Activated CD4-positive, alpha-beta T cell treated with anti-CD3 and anti-CD28 coated beads, Interleukin-2, amount 50 U/mL, for 16 hours (primary cell): Measurements from ENCODE around the gene NPR2.

Experiments used
- DNase-seq: peaks from one replicate; pipeline ENCODE4 v3.0.0-alpha.2; 2020

Gene NPR2

DNA sequence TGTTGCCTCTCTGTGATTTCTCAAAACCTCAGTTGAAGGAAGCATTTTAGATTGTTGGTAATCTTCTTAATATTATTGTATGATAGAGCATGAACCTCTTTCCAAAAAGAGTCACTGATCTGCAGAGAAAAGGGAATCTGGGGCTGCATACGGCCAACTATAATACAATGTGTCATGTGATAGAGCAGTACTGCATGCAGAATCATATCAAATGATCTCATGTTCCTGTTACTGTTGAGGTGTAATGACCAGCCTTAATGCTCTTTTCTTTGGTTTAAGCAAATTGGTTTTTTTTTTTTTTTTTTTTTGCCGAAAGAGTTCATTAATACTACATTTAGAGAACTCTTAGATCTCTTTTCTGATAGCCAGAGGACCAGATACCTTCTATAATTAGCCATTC lies 24.4 kb upstream of the NPR2 start:
- DNase-seq = no peak

DNA sequence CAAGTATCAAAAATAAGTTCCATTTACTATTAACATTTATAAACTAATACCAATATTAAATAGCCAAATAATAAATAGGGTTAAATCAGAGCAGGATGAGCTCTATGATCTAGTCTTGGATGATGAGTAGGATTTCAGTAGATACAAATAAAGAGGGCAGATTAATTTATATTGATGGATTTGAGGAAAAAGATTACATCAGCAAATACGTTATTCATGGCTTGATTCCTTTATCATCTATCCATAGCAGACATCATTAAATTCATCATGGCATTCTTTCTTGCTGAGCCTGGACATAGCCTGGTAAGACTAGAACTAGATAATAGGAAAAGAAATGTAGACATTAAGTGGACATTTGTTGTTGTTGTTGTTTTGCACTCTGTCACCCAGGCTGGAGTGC lies 23.9 kb upstream of the NPR2 start:
- DNase-seq = no peak

DNA sequence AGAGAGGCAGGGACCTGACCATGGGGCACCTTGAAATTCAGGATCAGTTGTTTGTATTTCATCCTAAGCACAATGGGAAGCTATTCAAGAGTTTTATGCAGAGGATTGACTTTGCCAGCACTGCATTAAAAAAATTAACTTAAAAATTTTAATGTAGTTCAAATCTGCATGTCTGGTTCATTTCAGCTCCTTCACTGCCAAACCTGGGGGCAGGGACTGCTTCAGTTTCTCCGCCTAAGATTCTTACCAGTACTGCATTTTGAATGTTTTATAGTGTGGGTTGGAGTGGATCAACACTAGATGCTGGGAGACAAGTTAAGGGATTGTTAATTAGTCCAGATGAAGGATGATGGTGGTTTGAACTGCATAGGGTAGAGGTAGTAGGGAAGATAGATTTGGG lies 21.6 kb upstream of the NPR2 start:
- no peak for DNase-seq

DNA sequence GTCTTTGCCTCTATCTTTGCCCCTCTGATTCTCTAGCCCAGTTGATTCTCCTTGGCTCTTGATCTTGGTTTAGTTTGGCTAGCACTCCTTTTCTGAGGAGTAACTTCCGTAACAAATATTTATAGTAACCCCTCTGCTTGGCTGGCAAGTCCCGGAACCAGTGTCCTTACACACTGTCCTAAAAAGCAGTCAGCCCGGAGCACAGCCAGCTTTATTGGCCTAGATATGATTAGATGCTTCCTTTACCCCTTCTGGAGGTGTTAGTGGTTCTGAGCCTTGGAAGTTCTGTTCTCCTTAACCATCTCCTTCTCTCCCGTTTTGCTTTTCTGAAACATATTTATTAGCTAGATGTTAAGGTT lies 20.3 kb upstream of the NPR2 start:
- no peak for DNase-seq

DNA sequence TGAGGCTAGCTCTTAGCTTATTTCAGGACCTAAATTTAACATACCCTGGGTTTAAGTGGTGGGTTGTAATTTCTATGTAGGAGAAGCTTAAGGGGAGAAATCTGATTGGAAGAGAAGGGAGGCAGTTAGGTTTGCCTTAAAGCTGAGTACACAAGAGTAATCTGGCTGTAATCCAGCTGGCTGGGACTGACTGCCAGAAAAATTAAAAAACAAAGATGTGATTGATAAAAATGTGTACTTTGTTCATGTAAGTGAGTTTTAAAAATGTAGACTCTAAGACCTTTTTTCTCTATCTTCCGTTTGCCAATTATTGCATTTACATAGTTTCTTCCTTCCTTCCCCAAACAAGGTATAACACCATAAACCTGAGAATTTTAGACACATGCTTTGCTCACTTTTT lies 19.9 kb upstream of the NPR2 start:
- no peak for DNase-seq

DNA sequence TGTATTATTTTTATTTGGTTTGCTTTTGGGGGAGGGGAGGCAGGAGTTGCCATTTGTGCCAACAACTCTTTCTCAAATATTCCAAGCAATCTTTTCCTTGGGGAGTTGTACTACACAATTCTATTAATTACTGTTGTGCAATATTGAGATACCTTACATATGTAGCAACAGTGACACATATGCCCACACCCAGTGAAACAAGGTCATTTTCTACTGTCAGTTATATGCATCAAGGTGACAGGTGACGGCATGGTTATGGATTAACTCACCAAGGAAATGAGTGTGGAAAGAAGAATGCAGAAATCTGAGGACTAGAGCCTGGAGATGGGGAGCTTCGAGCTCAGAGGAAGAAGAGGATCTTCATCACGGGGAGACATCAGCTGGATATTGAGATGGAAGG lies 19.4 kb upstream of the NPR2 start:
- DNase-seq = no peak

DNA sequence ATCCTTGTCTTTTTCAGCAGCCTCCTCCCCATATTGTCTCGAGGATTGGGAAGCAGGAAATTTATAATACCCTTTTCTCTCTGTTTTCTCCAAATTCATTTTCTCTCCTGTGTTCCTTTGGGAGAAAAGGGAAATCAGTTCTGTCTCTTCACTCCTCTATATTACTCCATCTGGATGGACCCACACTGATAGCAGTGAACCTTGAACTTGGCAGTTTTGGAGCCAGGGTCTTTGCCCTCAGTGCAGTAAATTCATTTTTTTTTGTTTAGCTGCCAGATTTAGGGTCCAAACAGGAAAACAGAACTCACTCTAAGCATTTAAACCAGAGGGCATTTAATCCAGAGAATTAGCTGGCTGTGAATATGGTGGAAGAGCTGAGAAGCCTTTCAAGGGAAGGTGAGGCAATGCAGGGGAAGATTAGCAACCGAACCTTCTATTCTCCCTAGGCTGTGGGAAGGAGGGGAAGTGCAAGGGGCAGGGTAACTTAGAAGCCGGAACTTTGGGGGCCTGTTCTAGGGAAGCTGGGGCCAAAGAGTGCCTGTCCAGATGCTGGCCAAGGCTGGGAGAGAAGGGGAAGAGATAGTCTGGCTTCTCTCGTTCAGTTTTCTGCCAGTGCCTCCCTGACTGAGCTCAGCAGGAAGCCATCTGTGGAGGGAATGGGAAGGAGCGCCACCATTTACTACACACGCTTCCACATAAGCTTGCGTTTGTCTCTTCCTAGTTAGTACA lies 16.3 kb upstream of the NPR2 start:
- DNase-seq = no peak

DNA sequence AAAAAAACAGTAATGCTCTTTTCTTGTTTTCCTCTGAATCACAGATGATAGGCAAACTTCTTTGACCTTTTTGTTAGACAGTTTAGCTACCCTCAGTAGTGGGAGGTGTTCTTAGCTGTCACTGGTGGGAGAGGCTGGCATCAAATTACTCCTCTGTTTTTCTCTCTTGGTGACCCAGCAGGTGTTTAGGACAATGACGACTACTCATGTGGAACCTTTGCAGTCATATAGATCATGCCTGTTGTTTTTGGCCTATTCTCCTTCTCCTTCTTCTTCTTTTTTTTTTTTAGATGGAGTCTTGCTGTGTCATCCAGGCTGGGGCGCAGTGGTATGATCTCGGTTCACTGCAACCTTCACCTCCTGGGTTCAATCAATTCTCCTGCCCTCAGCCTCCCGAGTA lies 15.4 kb upstream of the NPR2 start:
- DNase-seq = no peak

DNA sequence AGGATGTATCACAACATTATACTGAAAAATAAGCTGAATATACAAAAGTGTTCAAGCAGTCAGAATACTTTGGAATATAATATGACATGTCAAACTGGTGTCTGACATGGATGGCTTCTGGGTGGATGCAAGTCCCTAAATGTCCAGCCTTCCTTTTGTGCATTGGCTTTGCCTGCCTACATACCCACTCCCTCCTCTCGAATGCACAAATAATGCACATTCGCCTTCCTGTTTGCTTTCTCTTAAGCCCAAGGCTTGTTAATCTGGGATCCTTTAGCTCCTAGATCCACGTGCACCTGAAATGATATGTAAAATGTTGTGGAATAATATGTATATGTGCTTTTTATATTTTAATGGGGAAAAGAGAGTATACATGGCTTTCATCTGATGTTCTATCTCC lies 12.9 kb upstream of the NPR2 start:
- no peak for DNase-seq

DNA sequence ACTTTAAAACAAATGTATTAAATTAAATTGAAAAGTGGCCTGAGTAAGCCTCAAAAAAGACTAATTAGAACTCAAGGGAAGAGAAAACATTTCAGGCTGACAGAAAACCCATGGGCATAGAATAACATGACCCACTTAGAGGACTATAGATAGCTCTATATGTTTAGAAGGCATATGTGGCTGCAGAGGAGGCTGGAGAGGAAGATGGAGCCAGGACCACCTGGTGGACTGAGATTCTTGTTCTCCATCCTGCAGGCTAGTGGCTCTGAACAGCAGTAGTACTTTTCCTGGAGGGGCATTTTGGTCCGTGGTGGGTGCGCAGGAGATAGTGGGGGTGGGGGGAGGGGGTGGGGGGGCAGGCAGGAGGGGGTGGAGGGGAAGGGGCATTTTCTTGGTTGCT lies 10.3 kb upstream of the NPR2 start:
- no peak for DNase-seq

DNA sequence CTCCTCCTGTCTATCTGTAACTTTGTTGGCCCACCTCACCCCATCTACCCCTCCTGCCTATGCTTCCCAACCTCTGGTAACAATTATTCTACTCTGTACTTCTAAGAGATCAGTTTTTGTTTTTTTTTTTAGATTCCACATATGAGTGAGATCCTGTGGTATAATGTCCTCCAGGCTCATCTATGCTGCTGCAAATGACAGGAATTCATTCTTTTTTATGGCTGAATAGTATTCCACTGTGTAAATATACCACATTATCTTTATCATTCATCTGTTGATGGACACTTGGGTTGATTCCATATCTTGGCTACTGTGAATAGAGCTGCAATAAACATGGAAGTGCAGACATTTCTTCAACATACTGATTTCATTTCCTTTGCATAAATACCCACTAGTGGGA lies 8.0 kb upstream of the NPR2 start:
- DNase-seq = no peak

DNA sequence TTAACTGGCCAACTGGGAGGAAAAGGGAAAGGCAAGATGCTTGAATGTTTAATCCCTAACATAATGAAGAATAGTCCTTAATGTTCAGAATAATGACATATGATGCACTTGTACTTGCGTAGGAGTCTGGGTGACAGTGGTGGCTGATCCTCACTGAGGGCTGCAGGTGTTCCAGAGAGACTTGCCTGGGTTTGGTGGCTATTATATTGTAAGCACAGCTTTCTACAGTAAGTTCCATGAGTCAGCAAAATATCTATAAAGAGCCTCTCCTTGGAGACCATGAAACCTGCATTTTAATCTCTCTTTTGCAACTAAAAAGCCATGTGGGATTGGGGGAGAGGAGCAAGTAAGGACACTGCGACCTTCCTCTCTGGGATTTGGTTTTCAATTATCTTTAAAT lies 1.9 kb upstream of the NPR2 start:
- DNase-seq = no peak

DNA sequence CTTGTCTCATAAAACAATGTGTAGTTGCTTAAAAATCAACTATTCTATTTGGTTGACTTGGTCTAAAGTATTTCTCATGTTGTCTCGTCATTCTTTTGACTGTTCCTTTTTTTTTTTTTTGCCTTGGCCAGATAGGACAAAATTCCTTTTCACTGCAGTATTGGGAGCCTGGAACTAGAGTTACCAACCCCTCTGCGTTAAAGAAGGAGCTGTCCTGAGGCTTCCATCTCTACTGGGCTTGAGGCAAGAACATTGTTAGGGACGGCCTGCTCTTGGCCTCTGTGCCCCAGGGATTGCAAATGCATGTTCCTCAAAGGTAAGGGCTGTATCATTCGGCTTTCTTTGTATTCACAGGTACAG lies 1.4 kb upstream of the NPR2 start:
- no peak for DNase-seq

DNA sequence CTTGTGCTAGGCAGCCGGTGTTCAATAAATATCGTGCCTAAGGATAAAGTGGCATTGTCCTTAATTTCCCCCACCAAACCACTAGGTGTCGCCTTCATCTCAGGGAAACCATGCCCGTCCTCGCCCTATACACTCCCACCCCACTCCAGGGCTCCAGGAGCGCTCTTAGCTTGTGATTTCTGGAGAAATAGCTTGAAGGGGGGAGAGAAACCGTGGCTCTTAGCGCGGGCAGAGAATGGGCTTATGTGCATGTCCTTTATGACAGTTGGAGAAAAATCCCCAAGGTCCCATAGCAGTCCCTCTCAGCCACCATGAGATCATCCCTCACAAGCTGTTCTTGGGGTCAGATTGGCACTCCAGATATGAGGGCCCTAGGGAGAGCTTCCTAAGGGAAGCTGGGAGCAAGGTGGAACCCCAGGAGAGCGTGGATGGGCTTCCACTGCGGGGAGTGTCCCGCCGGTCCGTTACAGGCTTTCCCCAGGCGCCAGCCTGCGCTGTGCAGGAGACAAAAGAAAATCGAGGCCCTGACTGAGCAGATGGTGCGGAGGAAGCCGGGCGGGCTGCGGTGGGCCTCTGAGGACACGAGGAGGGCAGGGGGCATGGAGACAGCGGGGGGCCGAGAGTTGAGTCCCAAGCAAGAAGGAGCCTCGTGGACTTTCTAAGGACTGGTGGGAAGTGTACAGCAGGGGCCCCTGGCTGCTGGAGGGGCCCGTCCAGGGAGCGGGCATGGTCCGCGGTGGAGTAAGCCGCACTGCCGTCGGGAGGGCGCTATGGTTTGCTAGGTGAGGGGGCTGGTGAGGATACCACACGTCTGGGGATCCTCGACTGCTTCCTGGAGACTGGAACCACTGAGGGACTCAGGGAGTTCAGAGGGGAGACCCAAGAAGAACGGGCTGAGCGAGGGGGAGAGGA lies 750 bp upstream of the NPR2 start:
- DNase-seq = peak; percentile 66

DNA sequence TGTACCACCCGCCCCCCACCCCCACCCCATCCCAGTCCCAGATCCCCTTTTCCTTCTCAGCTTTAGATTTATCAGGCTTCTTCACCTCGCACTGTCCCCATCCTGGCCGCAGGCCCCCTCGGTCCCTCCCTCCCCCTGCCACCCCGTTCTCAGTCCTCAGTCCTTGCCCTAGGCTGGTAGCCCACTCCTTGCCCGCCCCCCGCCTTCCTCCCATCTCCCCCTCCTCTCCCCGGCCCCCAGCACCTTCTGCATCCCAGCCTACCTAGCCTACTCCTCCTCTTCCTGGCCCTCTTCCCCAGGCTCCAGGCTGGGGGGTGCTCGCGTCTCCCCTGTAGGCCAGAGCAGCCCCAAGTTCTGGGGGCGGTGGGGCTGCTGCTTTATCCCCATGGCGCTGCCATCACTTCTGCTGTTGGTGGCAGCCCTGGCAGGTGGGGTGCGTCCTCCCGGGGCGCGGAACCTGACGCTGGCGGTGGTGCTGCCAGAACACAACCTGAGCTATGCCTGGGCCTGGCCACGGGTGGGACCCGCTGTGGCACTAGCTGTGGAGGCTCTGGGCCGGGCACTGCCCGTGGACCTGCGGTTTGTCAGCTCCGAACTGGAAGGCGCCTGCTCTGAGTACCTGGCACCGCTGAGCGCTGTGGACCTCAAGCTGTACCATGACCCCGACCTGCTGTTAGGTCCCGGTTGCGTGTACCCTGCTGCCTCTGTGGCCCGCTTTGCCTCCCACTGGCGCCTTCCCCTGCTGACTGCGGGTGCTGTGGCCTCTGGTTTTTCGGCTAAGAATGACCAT lies 828 bp downstream of the NPR2 start:
- no peak for DNase-seq

DNA sequence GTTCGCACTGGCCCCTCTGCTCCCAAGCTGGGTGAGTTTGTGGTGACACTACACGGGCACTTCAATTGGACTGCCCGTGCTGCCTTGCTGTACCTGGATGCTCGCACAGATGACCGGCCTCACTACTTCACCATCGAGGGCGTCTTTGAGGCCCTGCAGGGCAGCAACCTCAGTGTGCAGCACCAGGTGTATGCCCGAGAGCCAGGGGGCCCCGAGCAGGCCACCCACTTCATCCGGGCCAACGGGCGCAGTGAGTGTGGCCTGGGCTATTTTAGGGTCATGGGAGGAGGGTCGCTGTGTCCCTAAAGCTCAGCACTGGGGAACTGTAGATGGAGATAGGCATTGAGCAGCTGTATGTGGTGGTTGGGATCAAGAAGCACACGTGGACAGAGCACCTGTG lies 1.4 kb downstream of the NPR2 start:
- no peak for DNase-seq

DNA sequence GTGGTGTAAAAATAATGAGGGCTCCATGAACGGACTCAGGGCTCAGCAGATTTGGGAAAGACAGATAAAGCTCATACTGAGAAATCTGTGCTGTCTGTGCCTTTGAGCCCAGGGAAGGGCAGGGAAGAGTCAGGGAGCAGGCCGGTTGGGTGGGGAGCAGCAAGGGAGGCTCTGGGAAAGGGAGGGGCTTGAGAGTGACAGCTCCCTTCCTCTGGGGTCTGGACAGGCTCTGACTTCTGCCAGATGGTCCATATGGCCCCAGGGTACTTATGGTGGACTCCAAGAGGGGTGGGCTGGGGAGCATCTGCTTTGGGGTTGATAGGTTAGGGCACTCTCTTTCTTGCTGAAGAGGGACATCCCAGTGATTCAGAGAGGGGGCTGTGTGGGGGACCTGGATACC lies 2.1 kb downstream of the NPR2 start:
- no peak for DNase-seq

DNA sequence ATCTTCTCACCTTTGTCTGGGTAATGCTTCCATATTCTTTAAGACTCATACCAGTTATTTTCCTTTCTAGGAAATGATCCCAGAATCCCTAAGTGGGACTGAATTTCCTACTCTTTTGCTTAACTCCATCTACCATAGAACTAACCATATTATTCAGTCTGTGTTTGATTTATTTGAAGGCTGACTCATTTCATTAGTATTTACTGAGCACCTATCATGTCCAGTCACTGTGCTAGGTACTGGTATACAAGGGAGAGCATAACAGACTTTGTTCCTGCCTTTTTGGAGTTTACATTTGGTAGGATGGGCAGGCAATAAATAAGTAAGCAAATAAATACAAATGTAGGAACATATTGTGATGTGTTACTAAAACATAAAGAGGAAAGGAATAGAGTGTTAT lies 4.3 kb downstream of the NPR2 start:
- DNase-seq = no peak

DNA sequence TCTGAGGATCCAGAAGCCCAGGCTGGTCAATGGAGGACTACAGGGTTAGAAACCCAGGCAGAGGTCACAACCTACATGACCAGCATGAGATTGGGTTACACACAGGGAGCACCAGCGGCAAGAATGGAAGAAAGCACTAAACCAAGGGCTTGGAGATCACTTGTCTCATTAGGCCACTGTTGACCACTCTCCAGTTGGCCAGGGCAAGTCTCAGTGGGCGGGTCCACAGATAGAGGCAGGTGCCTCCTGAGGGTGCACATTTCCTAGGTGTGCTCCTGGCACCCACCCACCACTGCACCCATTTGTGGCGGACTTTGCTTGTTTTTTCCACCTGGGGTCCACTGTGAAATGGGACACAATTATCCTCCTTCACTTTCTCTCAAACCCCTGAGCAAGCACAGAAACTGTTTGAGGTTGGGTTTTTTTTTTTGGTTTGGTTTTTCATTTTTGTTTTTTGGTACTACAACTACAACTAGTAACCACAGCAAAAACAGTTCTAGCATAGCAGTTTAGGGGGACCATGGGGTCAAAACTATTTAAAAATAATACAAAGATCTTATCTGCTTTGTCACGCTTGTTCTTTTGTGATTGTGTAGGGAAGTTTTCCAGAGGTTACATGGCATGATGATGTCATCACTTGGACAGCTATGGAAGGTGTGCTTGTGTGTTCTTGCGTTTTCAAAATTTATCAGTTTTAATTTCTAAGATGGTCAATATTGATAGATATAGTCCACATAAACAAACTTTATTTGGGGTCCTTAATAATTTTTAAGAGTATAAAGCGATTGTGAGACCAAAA lies 6.1 kb downstream of the NPR2 start:
- DNase-seq = no peak

DNA sequence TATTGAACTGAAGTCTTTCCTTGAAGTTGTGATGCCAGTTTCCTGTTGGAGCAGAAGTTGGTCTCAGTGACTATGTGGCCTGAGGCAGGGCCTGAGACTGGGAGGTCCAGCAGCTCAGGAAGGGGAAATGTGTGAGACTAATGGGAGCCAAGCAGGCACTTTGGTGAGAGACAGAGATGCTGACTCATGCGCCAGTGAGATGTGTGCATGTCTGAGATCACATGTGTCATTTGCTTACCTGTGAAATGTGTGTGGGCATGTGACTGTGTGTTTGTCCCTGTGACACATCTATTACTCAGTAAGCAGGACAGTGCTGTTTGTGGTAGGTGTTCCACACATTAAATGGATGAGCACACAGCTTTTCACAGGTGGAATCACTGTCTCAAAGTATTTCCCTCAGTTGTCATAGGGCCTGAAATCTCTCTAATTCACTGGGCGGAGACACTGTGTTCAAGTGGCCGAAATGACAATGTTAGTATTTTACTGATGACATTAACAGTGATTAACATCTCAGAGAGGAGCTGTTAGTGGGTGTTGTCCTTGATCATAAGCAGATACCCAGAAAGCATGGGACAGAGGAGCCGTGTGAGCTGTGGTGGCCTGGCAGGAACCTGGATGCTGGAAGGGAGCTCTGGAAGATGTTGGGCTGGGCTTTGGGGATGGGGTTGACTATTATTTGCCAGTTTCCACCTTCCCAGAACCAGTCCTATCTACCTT lies 7.4 kb downstream of the NPR2 start:
- peak; percentile 56 for DNase-seq

DNA sequence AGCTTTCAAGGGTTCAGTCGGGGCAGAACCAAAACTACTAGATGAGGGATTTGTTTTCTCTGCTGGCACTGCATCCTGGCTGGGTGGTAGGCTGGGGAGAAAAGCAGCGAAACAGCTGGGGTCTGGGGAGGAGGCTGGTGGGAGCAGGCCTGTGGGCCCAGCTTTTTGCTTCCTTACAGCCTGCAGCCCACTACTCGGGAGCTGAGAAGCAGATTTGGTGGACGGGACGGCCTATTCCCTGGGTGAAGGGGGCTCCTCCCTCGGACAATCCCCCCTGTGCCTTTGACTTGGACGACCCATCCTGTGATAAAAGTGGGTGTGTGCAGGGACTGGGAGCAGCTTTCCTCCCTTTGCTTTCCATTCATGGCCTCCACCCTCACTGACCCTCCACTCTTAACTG lies 9.1 kb downstream of the NPR2 start:
- DNase-seq = no peak
